ENCODE results near the gene MLH1. TPM values are rescaled to one million over a fixed set of nuclear protein-coding genes. Genes with fewer than 3 reads are reported as not detected.

Gene MLH1
- total RNA-seq, 1 experiment from 2014 or later = 79.7 TPM

DNA sequence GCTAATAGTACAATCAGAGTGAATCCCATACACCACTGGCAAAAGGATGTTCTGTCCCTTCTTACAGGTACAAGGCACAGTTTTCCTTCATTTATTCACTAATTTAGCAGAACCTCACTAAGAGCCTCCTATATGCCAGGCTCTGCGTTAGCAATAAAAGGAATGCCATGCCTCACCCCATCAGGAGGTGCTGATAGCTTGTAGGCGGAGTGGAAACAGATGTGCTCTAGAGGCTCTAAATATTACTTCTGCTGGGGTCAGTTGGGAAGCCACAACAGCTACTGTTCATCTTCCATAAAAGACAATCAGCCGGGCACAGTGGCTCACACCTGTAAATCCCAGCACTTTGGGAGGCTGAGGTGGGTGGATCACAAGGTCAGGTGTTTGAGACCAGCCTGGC lies 24.4 kb downstream of the MLH1 start:
- Histone ChIP-seq H3K9me3 (ENCODE audit: low read length) (no peaks in the 10 kb centered on the region), H3K27me3 (ENCODE audit: low read length) (no peaks in the 10 kb centered on the region), H3K79me2 (ENCODE audit: low read length) (no peaks in the 10 kb centered on the region), H3K36me3 (ENCODE audit: low read depth, low read length) (peaks cover 58% of the 10 kb centered on the region), H3K4me1 (ENCODE audit: insufficient read depth, low read length) (no peaks in the 10 kb centered on the region), H3K9me2 (replicated peaks; ENCODE audit: low read length) (no peaks in the 10 kb centered on the region), H3F3A (ENCODE audit: low read length, unreplicated experiment) (no peaks in the 10 kb centered on the region), H3K4me2 (ENCODE audit: low read length) (no peak overlapping the region), H2AFZ (ENCODE audit: low read length) (no peak overlapping the region), H4K20me1 (ENCODE audit: low read length) (no peaks in the 10 kb centered on the region), H3K27ac (ENCODE audit: low read length) (no peak overlapping the region), H3K4me3 (ENCODE audit: low read length) (no peak overlapping the region), H3K9ac (ENCODE audit: low read length) (no peak overlapping the region)
- TF ChIP-seq, protein P1, sequence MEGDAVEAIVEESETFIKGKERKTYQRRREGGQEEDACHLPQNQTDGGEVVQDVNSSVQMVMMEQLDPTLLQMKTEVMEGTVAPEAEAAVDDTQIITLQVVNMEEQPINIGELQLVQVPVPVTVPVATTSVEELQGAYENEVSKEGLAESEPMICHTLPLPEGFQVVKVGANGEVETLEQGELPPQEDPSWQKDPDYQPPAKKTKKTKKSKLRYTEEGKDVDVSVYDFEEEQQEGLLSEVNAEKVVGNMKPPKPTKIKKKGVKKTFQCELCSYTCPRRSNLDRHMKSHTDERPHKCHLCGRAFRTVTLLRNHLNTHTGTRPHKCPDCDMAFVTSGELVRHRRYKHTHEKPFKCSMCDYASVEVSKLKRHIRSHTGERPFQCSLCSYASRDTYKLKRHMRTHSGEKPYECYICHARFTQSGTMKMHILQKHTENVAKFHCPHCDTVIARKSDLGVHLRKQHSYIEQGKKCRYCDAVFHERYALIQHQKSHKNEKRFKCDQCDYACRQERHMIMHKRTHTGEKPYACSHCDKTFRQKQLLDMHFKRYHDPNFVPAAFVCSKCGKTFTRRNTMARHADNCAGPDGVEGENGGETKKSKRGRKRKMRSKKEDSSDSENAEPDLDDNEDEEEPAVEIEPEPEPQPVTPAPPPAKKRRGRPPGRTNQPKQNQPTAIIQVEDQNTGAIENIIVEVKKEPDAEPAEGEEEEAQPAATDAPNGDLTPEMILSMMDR (conservative IDR thresholded peaks at IDR 0.05; ENCODE audit: low read depth, low read length) = no peak
- TF ChIP-seq EZH2 (IDR thresholded peaks at IDR 0.05; ENCODE audit: low read length, unreplicated experiment) (no peak), EZH2phosphoT487 (IDR thresholded peaks at IDR 0.05; ENCODE audit: borderline replicate concordance, low read length) (no peak)
- POLR2A ChIA-PET (ENCODE audit: unreplicated experiment) = no interaction called here
- intact Hi-C loops (cut with micrococcal nuclease) = no loop called here
- DNase-seq = no peak
- no TSS peak for BruUV-seq (replicated peaks)
- CTCF ChIA-PET = no interaction called here
- ATAC-seq = no peak

DNA sequence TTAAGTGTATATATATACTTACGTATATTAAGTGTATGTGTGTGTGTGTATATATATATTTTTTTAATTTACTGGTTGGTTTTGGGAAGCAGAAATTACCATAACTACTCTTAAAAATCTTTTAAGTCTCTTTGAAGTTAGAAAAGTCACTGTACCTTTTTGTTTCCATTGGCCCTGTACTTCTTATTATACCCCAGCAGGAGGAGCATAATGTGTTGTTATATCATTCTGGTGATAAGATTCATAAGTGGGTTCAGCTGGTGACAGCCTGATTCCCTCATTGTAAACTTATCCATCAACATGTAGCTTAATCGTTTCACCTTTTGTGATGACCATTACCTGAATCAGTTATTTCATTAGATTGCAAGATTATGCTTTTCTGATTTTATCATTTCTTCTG lies 30.8 kb downstream of the MLH1 start:
- no peak overlapping the region for H3K9ac ChIP-seq (ENCODE audit: low read length)
- no peak overlapping the region for H2AFZ ChIP-seq (ENCODE audit: low read length)
- H3K36me3 ChIP-seq (ENCODE audit: low read depth, low read length) = peaks cover 75% of the 10 kb centered on the region
- H3K9me3 ChIP-seq (ENCODE audit: low read length) = no peaks in the 10 kb centered on the region
- POLR2A ChIA-PET (ENCODE audit: unreplicated experiment) = no interaction called here
- peak; percentile 23 for DNase-seq
- no peaks in the 10 kb centered on the region for H3K27me3 ChIP-seq (ENCODE audit: low read length)
- intact Hi-C loops (cut with micrococcal nuclease) = loop anchor here (1.0 kb wide), 1 partner anchor 189 kb away; no protein-coding TSS in a partner anchor
- H3K9me2 ChIP-seq (replicated peaks; ENCODE audit: low read length) = no peaks in the 10 kb centered on the region
- BruUV-seq (replicated peaks) = no TSS peak
- H3K4me1 ChIP-seq (ENCODE audit: insufficient read depth, low read length) = no peaks in the 10 kb centered on the region
- no peak overlapping the region for H3K4me3 ChIP-seq (ENCODE audit: low read length)
- ATAC-seq = peak; percentile 24; the same call in 1 of the 2 replicates
- no peaks in the 10 kb centered on the region for H3F3A ChIP-seq (ENCODE audit: low read length, unreplicated experiment)
- no peaks in the 10 kb centered on the region for H3K79me2 ChIP-seq (ENCODE audit: low read length)
- CTCF ChIA-PET = interaction anchor here (0.6 to 1.9 kb wide), 3 partner anchors 190 to 846 kb away, joined by 3 to 15 read pairs (median 7); no protein-coding TSS in a partner anchor
- TF ChIP-seq, protein P1 (conservative IDR thresholded peaks at IDR 0.05; ENCODE audit: low read depth, low read length) = peak; percentile 55
- no peak for TF ChIP-seq EZH2phosphoT487 (IDR thresholded peaks at IDR 0.05; ENCODE audit: borderline replicate concordance, low read length)
- no peak overlapping the region for H3K27ac ChIP-seq (ENCODE audit: low read length)
- H4K20me1 ChIP-seq (ENCODE audit: low read length) = no peaks in the 10 kb centered on the region
- H3K4me2 ChIP-seq (ENCODE audit: low read length) = no peak overlapping the region

DNA sequence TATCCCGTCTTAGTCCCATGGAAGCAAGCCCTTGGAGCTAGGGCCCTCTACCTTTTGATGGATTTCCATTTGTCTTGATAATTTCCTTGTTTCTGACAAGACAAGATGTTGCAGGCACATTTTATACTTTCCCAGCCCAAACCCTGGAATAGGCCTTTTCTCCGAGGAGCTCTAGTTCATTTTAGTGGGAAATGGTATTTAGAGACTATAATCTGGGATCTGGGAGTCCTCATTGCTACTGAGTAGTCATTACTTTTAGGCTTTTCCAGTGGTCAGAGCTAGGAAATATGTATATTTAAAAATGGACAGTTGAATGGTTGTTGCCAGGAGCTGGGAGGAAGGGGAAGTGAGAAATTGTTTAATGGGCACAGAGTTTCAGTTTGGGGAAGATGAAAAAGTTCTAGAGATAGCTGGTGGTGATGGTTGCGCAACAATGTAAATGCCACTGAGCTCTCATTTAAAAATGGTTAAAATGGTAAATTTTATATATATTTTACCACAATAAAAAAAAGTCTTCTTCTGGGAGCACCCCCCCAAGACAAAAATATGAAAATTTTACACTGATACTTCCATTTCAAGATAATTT lies 31.6 kb downstream of the MLH1 start:
- TF ChIP-seq, protein P1 (conservative IDR thresholded peaks at IDR 0.05; ENCODE audit: low read depth, low read length) = no peak
- TF ChIP-seq EZH2 (IDR thresholded peaks at IDR 0.05; ENCODE audit: low read length, unreplicated experiment) (no peak), EZH2phosphoT487 (IDR thresholded peaks at IDR 0.05; ENCODE audit: borderline replicate concordance, low read length) (no peak)
- H3F3A ChIP-seq (ENCODE audit: low read length, unreplicated experiment) = no peaks in the 10 kb centered on the region
- no peak for DNase-seq
- H3K9ac ChIP-seq (ENCODE audit: low read length) = no peak overlapping the region
- no peaks in the 10 kb centered on the region for H3K79me2 ChIP-seq (ENCODE audit: low read length)
- intact Hi-C loops (cut with micrococcal nuclease) = loop anchor here (1.0 kb wide), 1 partner anchor 188 kb away; no protein-coding TSS in a partner anchor
- CTCF ChIA-PET = interaction anchor here (0.6 to 1.9 kb wide), 4 partner anchors 158 to 847 kb away, joined by 3 to 15 read pairs (median 6); no protein-coding TSS in a partner anchor
- no peaks in the 10 kb centered on the region for H3K9me2 ChIP-seq (replicated peaks; ENCODE audit: low read length)
- peaks cover 80% of the 10 kb centered on the region for H3K36me3 ChIP-seq (ENCODE audit: low read depth, low read length)
- BruUV-seq (replicated peaks) = no TSS peak
- no peaks in the 10 kb centered on the region for H3K4me1 ChIP-seq (ENCODE audit: insufficient read depth, low read length)
- POLR2A ChIA-PET (ENCODE audit: unreplicated experiment) = interaction anchor here (0.7 kb wide), 1 partner anchor 1188 kb away, joined by 4 read pairs; no protein-coding TSS in a partner anchor
- ATAC-seq = no peak
- H2AFZ ChIP-seq (ENCODE audit: low read length) = no peak overlapping the region
- H3K4me2 ChIP-seq (ENCODE audit: low read length) = no peak overlapping the region
- H3K27ac ChIP-seq (ENCODE audit: low read length) = no peak overlapping the region
- no peaks in the 10 kb centered on the region for H4K20me1 ChIP-seq (ENCODE audit: low read length)
- H3K27me3 ChIP-seq (ENCODE audit: low read length) = no peaks in the 10 kb centered on the region
- no peak overlapping the region for H3K4me3 ChIP-seq (ENCODE audit: low read length)
- H3K9me3 ChIP-seq (ENCODE audit: low read length) = no peaks in the 10 kb centered on the region

Data from PC-3 (cell line).